Endodermal cell (in vitro differentiated cells): ENCODE measurements around the gene TFG. TPM values are rescaled to one million over a fixed set of nuclear protein-coding genes. Genes with fewer than 3 reads are reported as not detected.
A peak's percentile ranks its signal among the peaks of the same experiment; 100 is the strongest.

Experiments
- DNase-seq: peaks from one replicate; pipeline ENCODE4 v3.0.0-alpha.2; 2017
- H3K27ac ChIP-seq: 2 replicates; pipeline ENCODE4 v1.5.1; 2013; ENCODE audit warnings: mild to moderate bottlenecking, low read depth, low read length, moderate library complexity
- H3K27me3 ChIP-seq: 2 replicates; pipeline ENCODE4 v1.6.1; 2013; ENCODE audit warnings: mild to moderate bottlenecking, low read length, moderate library complexity; ENCODE audit not compliant: insufficient read depth, control insufficient read depth, poor library complexity, severe bottlenecking
- H3K36me3 ChIP-seq: 2 replicates; pipeline ENCODE4 v1.7.0; 2013; ENCODE audit warnings: mild to moderate bottlenecking, low read length, moderate library complexity; ENCODE audit not compliant: control insufficient read depth, insufficient read depth
- H3K4me1 ChIP-seq: one replicate; pipeline ENCODE4 v1.7.0; 2013; ENCODE audit warnings: low read length; ENCODE audit not compliant: control insufficient read depth, insufficient read depth
- H3K4me3 ChIP-seq: 2 replicates; pipeline ENCODE4 v1.5.1; 2013; ENCODE audit warnings: mild to moderate bottlenecking, low read length, moderate library complexity
- H3K9ac ChIP-seq: 2 replicates; pipeline ENCODE4 v1.6.1; 2013; ENCODE audit warnings: mild to moderate bottlenecking, low read length, moderate library complexity; ENCODE audit not compliant: poor library complexity, severe bottlenecking; ENCODE audit errors: extremely low read depth
- H3K9me3 ChIP-seq: 2 replicates; pipeline ENCODE4 v1.6.1; 2013; ENCODE audit warnings: mild to moderate bottlenecking, low read length, moderate library complexity; ENCODE audit not compliant: control insufficient read depth
- H3K27ac Mint-ChIP-seq: 2 replicates; pipeline ENCODE4 v1.8.0; 2020; ENCODE audit warnings: mixed read lengths
- H3K27me3 Mint-ChIP-seq: 2 replicates; pipeline ENCODE4 v1.8.0; 2021; ENCODE audit warnings: mild to moderate bottlenecking, mixed read lengths; ENCODE audit not compliant: insufficient read depth
- H3K36me3 Mint-ChIP-seq: 2 replicates; pipeline ENCODE4 v1.8.0; 2020; ENCODE audit warnings: low read depth, mixed read lengths
- H3K4me1 Mint-ChIP-seq: 2 replicates; pipeline ENCODE4 v1.8.0; 2020; ENCODE audit warnings: mixed read lengths
- H3K4me3 Mint-ChIP-seq: 2 replicates; pipeline ENCODE4 v1.8.0; 2020; ENCODE audit warnings: mild to moderate bottlenecking, moderate library complexity, mixed read lengths
- H3K9me3 Mint-ChIP-seq: 2 replicates; pipeline ENCODE4 v1.8.0; 2020; ENCODE audit warnings: mild to moderate bottlenecking, mixed read lengths
- CTCF ChIP-seq: fragments of 200-600 bp; sonication (generic); conservative IDR thresholded peaks from 2 replicates; pipeline ENCODE4 v1.5.0; 2021; ENCODE audit warnings: antibody characterized with exemption, mild to moderate bottlenecking
- WGBS, 2 experiments: methylation state at CpG; one replicate each; pipeline versions ENCODE4 v1.1.5 to v1.1.7; 2013; ENCODE audit warnings: missing lambda C conversion rate in 2 of 2, mixed read lengths in 1 of 2; ENCODE audit not compliant: insufficient coverage in 1 of 2, insufficient read length in 1 of 2; 5-methylcytosine and 5-hydroxymethylcytosine counted together
- total RNA-seq, 2 donors: library from RNA; stranded (reverse); fragmentation: NEBNext Ultra II Directional in 1 of 2; extraction: Animal tissue kit (Norgen Biotek cat#: 25700) in 1 of 2; gene quantifications; 2 replicates in 1 of 2; 3 replicates in 1 of 2; pipeline ENCODE4 v1.2.1, GENCODE V29; 2021

TFG gene
- total RNA-seq, 2 donors from 2014 or later, result 102 to 137 TPM

GRCh38 chr3:100709842-100710260 lies 557 bp downstream of the TFG start:
- peak; percentile 86 for DNase-seq
- Histone ChIP-seq H3K9me3 (no peaks in the 10 kb centered on the region), H3K9ac (peak overlapping the region; percentile 87), H3K27me3 (peaks cover 22% of the 10 kb centered on the region), H3K36me3 (peaks cover 15% of the 10 kb centered on the region), H3K27ac (peak overlapping the region; percentile 97), H3K4me1 (peaks cover 6% of the 10 kb centered on the region), H3K4me3 (peak overlapping the region; percentile 89)
- Mint-ChIP-seq H3K36me3 (peaks cover 23% of the 10 kb centered on the region), H3K4me3 (peak overlapping the region; percentile 80), H3K4me1 (peaks cover 21% of the 10 kb centered on the region), H3K27ac (peak overlapping the region; percentile 94), H3K9me3 (peaks cover 10% of the 10 kb centered on the region), H3K27me3 (peaks cover 40% of the 10 kb centered on the region)
- peak; percentile 56 for TF ChIP-seq CTCF
- 0 to 1% methylated on average over 12 to 19 of the region's 23 CpGs for WGBS, 2 experiments

- Histone ChIP-seq H3K36me3 (peaks cover 20% of the 10 kb centered on the region), H3K4me1 (peaks cover 6% of the 10 kb centered on the region), H3K27me3 (peaks cover 22% of the 10 kb centered on the region), H3K9me3 (no peaks in the 10 kb centered on the region), H3K4me3 (peak overlapping the region; percentile 89), H3K9ac (peak overlapping the region; percentile 81), H3K27ac (peak overlapping the region; percentile 81)
- 36 to 51% methylated on average over 8 of the region's 8 CpGs for WGBS, 2 experiments
- DNase-seq, result peak; percentile 75
- peaks cover 10% of the 10 kb centered on the region for H3K9me3 Mint-ChIP-seq
- H3K27ac Mint-ChIP-seq, result peak overlapping the region; percentile 94
- peaks cover 35% of the 10 kb centered on the region for H3K27me3 Mint-ChIP-seq
- H3K4me3 Mint-ChIP-seq, result peak overlapping the region; percentile 80
- peaks cover 29% of the 10 kb centered on the region for H3K36me3 Mint-ChIP-seq
- H3K4me1 Mint-ChIP-seq, result peaks cover 26% of the 10 kb centered on the region
- TF ChIP-seq CTCF, result peak; percentile 62
Measured at GRCh38 chr3:100710261-100710968, 1.1 kb downstream of the TFG start.

GRCh38 chr3:100715176-100715575 lies 5.9 kb downstream of the TFG start:
- H3K4me3 Mint-ChIP-seq, result no peak overlapping the region
- H3K9me3 Mint-ChIP-seq, result no peaks in the 10 kb centered on the region
- peaks cover 62% of the 10 kb centered on the region for H3K36me3 ChIP-seq
- H3K27me3 ChIP-seq, result no peaks in the 10 kb centered on the region
- peaks cover 6% of the 10 kb centered on the region for H3K4me1 ChIP-seq
- peaks cover 59% of the 10 kb centered on the region for H3K36me3 Mint-ChIP-seq
- peaks cover 50% of the 10 kb centered on the region for H3K4me1 Mint-ChIP-seq
- H3K27me3 Mint-ChIP-seq, result no peaks in the 10 kb centered on the region
- DNase-seq, result no peak
- peaks cover 4% of the 10 kb centered on the region for H3K9me3 ChIP-seq
- no peak overlapping the region for H3K27ac Mint-ChIP-seq
- peak overlapping the region; percentile 1 for H3K4me3 ChIP-seq
- no peak for TF ChIP-seq CTCF
- no peak overlapping the region for H3K9ac ChIP-seq
- H3K27ac ChIP-seq, result no peak overlapping the region
